GM18867 (cell line): Measurements from ENCODE around the gene DTNBP1.

Experiments
- ATAC-seq: cut with Tn5 transposase; IDR thresholded peaks from one replicate; pipeline ENCODE4 v1.9.1; 2021; ENCODE audit warnings: mild to moderate bottlenecking, moderate library complexity; ENCODE audit not compliant: unreplicated experiment

The DTNBP1 gene

DNA sequence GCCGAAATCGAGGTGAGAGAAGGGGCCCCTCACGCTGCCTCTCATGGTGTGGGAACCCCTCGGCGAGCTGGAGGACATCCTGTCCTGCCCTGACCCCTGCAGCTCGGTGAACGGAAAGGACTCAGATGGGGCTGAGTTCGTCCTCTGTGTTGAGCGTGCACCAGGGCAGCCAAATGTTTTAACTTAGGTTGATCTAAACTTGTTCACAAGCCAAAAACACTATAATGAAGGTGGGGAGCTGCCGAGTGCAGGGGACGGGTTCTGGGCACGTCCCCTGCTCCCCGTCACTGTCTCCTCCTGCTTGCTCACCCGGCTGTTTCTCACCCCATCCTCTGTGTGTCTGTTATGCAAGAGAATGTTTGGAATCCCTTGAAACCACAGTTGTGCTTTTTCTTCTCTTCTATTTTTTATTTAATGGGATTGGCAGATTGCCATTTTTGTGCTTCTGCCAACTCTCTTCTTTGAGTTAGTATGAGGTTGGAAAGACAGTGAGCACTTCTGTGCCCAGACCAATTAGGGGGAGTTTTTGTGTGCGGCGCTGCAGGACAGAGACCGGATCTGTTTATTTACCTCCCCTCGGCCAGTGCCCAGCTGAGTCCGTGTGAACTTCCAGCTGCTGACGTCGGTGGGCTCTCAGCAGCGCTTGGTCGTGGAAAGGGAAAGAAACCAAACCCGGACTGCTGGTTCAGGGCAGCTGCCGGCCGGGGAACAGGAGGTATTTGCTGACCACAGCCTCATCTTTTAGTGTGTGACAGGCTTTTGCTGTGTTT, 158.1 kb downstream of the DTNBP1 start:
- ATAC-seq, result no peak

DNA sequence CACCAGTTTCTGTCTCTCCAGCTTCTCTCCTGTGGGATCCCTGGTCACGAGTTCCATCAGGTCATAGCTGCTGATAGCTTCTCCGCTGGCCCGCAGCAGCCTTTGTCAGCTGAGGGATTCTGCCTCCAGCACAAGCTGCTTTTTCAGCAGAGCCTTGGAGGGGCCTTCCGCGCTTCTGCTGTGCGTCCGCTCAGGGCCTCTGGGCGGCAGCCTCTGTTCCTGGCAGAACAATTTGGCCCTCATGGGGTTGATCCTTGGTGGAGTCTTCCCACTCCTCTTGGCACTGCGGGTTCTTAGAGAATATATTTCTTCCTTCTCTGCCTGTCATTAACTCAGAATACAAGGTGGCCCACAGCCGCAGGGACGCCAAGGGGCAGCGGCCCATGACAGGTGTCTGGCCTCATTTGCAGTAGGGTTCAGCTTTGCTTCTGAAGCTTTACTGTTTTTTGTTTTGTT, 158.8 kb downstream of the DTNBP1 start:
- ATAC-seq, result no peak

DNA sequence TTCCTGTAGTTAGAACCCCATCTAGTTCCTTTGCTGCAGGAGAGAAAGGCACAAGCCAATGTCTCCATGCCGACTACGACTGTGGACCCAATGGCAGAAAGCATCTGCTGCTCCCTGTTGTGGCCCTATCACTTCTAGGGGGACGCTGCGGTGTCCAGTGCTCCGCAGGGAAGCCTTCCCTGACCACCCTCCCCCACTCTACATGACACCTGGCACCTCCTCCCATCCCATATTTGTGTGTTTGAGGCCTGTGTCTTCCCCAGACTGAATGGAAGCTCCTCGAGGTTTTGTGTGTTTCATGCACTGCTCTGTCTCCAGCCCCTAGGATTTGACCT, 159.5 kb downstream of the DTNBP1 start:
- no peak for ATAC-seq

DNA sequence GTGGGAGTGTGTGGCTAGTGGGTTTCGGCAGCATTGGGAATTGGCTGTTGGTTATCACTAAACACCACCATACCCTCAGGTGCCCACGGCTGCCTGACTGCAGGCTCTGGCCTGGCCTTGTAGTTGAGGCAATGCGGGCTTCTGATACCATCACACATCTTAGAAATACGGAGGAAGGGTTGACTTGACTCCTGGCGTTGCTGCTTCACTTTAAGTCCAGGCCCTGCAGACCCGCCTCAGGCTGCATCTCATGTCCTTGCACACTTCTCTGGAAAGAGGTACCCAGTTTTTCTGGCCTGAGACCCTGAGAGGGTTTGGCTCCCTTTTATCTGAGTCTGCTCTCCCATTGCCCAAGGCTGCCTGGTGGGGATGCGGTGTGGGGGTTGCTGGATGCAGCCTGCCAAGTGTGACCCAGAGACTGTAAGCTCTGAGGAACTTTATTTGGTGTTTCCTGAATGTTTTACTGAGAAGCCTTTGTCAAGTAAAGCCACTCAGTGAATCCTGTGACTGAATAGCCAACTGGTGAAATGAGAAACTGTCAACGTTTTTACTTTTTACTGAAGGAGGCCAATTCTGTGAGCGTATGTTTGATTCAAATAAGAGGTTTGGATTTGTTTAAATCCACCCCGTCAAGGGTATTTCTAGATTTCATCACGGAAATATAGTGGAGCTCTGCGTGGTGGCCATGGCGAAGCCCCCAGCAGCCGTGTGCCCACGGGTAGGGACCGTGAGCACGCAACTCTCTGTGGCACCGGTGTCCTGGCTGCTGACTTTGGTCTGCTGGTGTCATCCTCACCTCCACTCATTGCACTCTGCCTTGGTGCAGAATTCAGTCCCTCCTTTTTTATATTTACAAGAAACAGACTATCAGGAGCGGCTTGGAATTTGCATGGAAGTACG, 160.1 kb downstream of the DTNBP1 start:
- ATAC-seq, result no peak

DNA sequence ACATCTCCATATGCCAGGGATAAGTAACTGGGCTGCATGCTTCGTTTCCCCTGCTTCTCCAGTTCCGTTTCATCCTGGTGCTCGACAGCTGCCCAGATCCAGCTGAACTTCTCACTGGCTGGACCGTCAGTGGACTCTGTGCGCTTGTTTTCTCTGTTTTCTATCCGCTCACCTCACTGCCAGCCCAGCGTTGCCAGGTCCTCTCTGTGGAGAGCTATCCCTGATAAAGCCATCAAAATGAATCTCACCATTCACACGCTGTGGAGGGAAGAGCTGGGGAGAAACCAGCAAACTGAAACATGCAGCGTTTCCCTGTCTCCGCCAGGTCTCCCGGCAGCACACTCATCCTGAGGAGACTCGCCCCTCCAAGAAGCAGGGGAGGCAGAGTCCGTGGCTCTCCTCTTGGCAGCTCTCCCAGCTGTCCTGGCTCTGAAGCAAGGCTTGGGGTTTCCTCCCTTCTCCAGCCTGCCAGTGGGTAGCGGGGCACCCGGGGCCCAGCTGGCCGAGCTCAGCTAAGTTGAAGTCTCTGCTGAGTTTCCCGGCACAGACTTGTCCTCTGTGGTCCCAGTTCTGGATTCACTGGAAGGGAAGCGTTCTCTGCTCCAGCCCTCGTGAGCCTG, 160.9 kb downstream of the DTNBP1 start:
- ATAC-seq, result no peak

DNA sequence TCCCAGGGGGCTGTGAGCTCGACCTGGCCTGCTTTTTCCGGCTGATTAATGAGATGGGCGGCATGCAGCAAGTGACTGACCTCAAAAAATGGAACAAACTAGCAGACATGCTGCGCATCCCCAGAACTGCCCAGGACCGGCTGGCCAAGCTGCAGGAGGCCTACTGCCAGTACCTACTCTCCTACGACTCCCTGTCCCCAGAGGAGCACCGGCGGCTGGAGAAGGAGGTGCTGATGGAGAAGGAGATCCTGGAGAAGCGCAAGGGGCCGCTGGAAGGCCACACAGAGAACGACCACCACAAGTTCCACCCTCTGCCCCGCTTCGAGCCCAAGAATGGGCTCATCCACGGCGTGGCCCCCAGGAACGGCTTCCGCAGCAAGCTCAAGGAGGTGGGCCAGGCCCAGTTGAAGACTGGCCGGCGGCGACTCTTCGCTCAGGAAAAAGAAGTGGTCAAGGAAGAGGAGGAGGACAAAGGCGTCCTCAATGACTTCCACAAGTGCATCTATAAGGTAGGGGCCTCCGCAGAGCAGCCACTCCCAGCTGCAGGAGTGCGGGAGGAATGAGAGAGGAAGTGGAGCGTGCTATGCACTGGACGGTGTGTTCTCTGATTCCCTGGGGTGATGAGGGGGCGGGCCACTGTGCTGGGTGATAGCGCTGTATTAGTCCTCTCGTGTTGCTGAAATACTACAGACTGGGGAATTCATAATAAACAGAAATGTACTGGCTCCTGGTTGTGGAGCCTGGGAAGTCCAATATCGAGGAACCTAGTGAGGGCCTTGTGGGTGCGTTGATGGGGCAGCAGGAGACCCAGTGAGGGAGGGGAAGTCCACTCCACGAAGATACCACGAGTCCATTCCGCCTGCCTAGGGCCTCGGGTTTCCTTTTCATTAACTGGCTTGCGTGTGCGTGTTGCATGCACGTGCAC, 161.7 kb downstream of the DTNBP1 start:
- no peak for ATAC-seq

DNA sequence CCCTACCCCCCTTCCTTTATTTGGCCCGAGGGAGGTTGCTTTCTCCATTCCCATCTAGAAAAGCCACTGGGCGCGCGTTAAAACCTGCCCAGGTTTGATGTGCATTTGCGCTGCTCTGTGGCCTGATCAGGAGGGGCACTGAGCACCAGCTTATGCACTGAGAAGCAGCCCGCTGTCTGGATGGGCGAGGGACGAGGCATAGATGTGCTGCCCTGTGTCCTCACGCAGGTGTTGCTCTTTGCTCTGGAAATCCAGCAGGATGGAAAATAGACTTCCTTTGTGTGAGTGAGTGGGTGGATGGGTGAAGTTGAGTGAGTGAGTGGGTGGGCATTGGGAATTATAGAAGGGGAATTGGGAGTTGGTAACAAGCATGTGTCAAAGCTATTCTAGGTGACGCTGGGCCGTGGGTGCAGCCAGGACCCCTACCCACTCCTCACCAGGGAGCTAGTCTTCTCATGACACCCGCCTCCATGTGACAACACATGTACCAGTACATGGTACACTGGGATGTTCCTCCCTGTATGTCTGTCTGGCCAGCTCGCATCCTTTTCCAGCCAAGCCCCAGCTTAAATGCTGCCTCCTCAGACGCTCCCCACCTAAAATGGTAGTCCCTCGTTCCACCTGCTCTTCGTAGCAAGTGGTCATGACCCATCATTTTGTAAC, 162.6 kb downstream of the DTNBP1 start:
- no peak for ATAC-seq

DNA sequence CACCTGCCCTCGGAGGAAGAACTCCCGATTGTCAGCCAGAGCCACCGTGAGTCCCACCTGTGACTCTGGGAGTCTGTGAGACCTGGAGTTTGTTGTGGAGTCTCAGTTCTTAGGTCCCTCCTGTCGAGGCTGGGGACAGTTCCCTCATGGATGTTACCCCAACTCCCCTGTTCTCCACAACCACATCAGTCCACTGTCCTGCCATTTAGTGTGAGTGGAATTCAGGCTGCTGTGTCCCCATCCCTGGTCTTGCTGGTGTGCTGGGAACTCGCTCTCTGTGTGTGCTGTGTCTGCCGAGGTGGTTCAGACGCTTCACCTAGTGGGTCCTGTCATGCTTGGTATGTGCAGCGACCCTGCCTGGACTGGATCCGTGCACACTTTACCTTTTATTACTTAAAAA, 163.2 kb downstream of the DTNBP1 start:
- no peak for ATAC-seq

DNA sequence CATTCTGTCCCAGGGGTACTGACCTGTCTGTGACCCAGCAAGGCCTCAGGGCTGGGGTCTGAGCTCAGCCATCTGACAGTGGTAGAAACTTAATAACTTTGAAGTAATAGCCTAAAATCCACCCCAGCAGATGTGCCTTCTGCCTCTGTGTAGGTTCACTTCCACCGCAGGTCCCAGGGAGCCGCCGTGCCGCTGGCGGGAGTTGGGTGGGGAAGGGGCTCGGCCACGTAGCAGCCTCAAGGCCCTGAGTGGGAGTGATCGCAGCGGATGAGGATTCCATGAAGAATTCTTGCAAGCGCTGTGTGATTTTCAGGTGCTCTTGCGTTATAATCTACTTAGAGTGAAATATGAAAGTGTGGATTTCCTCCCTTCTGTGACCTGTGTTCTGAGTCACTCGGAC, 163.7 kb downstream of the DTNBP1 start:
- no peak for ATAC-seq

DNA sequence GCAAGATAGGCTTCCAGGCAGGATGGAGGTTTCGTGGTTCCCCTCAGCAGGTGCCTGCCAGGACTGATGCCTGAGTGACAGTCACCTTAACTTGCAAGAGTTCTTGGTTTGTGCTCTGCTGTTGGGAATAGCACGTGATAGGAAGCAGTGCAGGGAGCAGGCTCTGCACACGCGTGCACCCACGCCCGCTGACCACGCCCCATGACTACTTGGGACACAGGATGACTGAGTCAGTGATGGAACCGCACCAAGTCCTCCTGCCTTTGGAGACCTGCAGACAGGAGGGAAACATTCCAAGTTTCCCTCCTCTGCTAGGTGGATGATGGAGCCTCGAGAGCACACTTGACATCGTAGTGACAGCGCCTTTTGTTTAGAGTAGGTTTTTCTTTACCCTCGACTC, 164.2 kb downstream of the DTNBP1 start:
- no peak for ATAC-seq

DNA sequence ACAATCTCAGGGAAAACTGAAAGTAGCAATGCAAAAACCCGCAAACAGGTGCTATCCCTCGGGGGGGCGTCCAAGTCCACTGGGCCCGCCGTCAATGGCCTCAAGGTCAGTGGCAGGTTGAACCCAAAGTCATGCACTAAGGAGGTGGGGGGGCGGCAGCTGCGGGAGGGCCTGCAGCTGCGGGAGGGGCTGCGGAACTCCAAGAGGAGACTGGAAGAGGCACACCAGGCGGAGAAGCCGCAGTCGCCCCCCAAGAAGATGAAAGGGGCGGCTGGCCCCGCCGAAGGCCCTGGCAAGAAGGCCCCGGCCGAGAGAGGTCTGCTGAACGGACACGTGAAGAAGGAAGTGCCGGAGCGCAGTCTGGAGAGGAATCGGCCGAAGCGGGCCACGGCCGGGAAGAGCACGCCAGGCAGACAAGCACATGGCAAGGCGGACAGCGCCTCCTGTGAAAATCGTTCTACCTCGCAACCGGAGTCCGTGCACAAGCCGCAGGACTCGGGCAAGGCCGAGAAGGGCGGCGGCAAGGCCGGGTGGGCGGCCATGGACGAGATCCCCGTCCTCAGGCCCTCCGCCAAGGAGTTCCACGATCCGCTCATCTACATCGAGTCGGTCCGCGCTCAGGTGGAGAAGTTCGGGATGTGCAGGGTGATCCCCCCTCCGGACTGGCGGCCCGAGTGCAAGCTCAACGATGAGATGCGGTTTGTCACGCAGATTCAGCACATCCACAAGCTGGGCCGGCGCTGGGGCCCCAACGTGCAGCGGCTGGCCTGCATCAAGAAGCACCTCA, 166.3 kb downstream of the DTNBP1 start:
- ATAC-seq, result no peak

DNA sequence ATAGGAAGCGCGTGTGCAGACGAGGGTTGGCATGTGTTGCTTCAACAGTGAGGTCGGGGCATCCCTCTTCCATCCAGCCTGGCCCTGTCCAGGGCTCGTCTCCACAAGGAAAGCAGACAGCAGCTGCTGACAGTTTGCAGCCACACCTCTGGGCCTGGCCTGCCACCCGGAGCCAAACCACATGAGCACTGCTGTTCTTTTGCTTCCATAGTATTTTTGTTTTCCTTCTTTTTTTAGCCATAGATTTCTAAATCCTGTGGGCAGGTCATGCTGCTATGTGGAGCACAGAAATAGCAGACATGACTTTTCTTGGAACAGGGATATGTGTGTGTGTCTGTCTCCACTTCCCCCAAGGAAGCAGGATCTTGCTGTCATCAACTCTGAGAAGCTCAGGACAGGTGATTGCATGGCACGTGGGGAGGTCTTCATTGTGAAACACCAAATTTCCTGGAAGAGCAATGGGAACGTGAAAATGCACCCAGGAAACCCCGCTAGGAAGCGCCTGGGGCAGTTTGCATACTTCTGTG, 167.4 kb downstream of the DTNBP1 start:
- ATAC-seq, result no peak

DNA sequence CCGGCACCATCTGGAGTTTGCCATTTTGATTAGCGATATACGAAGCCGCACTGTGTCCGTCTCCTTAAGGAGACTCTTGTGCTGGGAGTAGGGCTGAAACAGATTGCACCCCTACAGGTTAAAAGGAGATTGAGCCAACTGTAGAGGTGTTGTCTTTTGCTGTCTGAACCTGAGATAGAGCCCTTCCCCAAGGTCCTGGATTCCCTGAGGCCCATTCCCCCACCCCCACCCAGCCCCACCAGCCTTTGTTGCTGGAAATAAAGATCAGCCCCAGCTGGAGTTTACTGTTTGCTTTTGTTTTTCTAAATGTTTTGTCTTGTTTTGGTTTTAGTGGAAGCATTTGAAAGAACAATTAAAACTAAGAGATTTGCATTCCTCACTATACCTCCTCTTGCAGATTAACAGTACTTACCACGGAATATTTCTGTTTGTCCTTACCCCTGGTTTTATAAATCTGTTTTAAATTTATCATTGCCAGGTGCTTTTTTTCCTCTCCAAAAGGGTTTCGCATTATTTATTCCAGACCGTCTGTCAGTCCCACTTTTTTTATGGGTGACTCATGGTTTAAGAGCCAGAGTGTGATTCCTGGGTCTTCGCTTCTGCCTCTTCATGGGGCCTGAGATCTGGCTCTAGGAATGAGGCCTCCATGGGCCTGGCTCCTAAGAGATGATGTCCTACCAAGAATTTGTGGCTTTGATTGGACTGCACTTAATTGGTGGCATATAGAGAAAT, 169.2 kb downstream of the DTNBP1 start:
- no peak for ATAC-seq

DNA sequence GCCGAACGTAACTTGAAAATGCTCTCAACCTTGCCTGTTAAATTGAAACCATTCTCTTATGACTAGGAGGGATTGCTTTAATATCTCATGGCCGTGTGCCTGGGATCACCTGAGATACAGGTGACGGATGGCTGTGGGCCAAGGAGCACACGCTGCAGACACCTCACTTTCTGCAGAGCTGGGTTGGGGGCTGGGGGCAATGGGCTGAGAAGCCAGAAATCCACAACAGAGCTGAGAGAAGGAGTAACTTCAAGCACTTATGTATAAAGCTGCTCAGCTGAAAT, 170.9 kb downstream of the DTNBP1 start:
- ATAC-seq, result no peak

DNA sequence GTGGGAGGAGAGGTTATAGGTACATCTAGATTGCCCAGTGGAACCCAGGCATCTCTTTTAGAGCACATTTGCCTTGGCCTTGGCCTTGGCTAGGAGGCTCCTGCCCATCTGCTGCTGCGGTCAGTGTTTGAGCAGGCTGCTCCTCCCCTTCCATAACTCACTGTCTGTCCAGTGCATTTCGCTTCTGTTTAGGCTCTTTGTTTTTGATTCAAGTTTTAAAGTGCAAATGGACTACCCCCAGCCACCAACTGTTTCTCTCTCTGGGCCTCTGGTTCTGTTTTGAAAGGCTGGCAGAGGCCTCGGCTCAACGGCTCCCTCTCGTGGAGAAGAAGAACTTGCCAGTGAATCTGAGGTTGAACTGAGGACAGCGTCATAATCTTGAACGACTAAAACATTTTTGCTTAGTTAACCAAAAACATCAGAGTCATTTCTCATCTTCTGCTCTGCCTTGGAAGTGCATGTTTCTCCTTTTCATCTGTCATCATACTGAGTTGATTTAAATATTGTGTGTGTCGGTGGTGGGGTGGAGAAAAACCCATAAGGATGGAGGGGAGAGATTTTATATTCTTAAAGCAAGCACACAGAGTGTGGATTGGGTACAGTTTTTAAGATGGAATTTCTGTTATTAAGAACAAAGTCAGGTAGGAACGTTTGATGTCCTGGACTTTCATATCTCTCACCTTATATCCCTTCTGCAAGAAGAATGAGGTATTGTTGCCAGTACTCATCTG, 171.4 kb downstream of the DTNBP1 start:
- ATAC-seq, result no peak

DNA sequence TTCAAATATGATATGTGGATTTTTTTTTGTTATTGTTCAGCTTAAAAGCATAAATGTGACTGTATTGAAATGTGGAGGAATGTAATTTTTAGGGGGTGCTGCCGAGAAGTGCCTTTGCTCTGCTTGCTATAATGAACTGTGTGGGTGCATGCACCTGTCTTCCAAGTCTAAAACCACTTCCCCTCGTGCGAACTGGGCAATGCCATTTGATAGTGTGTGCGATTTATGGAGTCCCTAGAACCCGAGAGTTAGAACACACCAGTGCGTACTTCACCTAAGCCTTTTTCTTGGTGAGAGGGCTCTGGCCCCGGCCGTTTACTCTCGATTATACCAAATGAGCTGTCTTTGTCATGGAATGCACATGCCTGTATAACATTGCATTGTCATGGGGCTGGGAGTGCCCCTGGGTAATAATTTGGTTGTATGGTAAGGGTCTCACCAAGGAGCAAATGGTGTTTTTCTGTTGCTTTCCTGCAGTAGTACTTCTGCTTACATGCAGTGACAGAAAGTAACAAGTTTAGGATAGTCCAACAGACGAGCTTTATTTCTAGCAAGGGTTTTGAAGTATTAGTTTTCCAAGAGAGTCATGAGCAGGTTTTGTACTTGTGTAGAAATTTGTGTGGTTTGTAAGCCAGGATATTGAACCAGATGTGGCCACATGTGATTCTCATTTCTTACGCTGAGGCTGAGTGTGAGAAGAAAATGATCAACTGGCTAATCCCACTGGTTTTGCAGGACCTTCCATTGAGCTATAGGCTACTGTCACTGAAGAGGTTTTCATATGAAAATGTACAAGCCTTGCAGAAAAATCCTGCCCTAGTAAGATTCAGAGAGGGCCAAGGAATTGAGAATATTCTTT, 172.4 kb downstream of the DTNBP1 start:
- ATAC-seq, result no peak
